IPS DF 4.7 (cell line): ENCODE results near the gene ABHD13.

ENCODE experiments used
- DNase-seq: peaks from one replicate; pipeline ENCODE4 v3.0.0-alpha.2; 2013; ENCODE audit warnings: low spot score; ENCODE audit errors: extremely low read depth

The ABHD13 gene

DNA sequence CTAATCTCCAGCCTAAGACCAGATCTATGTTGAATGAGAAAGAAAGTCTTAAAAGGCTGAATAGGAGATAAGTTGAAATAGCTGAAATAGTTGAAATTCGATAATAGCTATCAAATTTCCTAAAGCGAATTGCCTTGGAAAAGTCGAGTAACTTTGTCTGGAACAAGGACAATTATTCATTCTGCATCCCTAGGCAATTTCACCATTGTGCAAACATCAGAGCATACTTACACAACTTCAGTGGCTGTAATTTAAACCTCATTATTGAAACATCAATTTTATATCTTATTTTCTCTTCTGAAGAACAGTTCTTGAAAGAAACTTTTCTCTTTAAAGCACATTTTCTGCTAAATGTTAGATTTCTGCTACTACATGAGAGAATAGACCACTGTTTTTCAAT is 64.9 kb downstream of the ABHD13 start:
- DNase-seq, result no peak
